HG02678 (cell line): ENCODE results near the gene KCNH4.
"Not testable (repeated sequence)": the region's sequence is repeated elsewhere in the genome, so short reads cannot be mapped to it uniquely, and the experiment has no call there.

Experiments
- ATAC-seq: cut with Tn5 transposase; IDR thresholded peaks from one replicate; pipeline ENCODE4 v1.9.1; 2021; ENCODE audit warnings: mild to moderate bottlenecking, moderate library complexity; ENCODE audit not compliant: unreplicated experiment

The KCNH4 gene

DNA sequence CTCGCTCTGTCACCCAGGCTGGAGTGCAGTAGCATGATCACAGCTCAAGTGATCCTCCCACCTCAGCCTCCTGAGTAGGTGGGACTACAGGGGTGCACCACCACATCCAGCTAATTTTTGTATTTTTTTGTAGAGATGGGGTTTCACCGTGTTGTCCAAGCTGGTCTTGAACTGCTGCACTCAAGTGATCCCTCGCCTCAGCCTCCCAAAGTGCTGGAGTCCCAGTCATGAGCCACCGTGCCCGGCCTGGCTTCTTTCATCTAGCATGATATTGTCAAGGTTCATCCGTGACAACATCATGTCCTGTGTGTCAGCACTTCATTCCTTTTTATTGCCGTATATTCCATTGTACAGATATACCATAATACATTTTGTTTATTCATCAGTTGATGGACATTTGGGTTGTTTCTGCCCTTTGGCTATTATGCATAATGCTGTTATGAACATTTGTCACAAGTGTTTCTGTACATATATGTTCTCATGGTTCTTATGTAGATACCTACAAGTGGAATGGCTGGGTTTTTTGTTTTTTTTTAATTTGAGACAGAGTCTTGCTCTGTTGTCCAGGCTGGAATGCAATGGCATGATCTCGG is 16.7 kb upstream of the KCNH4 start:
- no peak for ATAC-seq

DNA sequence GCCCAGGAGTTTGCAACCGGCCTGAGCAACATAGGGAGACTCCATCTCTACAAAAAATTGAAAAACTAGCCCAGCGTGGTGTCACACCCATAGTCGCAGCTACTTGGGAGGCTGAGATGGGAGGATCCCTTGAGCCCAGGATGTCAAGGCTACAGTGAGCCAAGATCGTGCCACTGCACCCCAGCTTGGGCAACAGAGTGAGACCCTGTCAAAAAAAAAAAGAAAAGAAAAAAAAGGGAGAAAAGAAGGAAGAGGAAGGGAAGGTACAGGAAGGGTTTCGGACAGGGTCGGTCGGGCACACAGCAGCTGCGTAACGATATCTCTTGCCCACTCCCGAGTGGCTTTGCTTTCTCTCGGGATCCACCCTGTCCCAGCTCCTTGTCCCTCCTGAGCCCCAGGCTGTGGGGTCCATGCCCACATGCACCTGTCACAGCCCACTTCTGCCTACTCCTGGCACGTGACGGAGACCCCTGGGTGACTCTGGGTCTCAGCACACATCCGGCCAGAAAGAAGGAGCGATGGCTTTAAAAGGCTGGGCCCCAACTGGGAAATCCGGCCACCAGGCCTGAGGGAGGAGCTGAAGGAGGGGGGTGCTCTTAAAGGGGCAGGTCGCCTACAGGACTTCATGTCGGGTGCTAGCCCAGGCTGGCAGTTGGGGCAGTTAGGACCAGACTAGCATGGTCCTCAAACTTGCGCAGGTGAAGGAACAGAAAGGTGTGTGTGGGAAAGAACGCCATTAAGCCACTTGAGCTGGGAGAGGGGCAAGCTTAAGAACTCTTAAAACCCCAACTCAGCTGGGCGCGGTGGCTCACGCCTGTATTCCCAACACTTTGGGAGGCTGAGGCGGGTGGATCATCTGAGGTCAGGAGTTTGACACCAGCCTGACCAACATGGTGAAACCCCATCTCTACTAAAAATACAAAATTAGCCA is 13.3 kb upstream of the KCNH4 start, which contains the start of gene GHDC:
Gene GHDC, minus strand, starts transcription at position 526 of the 931 bp plus-strand sequence. CDS start 913 bp downstream, outside the sequence.
- peak; percentile 95 for ATAC-seq

DNA sequence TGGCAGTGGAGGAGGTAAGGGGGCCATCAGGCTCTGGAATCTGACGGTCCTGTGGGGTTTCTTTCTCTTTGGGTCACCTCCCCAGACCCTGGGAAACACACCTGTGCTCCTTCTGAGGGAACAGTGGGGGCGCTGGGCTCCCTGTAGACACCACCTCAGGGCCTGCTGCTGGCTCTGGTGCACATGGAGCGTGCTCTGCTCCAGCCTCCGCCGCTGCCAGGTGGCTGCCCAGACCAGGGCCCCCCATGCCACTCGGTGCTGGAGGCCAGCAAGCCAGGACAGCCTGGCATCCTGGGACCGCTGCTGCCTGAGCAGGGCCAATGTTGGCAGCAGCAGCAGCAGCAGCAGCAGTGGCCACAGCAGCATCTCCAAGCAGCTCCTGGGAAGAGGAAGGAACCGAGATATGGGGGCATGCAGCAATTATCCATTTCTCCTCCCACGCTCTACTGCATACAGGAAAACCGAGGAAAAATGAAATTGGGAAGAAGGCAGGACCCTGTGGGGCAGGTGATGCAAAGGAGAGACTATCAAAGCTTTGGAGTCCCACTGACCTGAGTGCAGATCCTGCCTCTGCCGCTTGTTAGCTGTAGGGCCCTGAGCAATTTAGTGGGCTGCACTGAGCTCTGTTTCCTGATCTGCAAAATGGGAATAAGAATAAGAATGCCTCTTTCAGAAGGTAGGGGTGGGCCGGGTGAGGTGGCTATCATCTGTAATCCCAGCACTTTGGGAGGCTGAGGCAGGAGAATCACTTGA is 12.4 kb upstream of the KCNH4 start:
- ATAC-seq, result no peak

DNA sequence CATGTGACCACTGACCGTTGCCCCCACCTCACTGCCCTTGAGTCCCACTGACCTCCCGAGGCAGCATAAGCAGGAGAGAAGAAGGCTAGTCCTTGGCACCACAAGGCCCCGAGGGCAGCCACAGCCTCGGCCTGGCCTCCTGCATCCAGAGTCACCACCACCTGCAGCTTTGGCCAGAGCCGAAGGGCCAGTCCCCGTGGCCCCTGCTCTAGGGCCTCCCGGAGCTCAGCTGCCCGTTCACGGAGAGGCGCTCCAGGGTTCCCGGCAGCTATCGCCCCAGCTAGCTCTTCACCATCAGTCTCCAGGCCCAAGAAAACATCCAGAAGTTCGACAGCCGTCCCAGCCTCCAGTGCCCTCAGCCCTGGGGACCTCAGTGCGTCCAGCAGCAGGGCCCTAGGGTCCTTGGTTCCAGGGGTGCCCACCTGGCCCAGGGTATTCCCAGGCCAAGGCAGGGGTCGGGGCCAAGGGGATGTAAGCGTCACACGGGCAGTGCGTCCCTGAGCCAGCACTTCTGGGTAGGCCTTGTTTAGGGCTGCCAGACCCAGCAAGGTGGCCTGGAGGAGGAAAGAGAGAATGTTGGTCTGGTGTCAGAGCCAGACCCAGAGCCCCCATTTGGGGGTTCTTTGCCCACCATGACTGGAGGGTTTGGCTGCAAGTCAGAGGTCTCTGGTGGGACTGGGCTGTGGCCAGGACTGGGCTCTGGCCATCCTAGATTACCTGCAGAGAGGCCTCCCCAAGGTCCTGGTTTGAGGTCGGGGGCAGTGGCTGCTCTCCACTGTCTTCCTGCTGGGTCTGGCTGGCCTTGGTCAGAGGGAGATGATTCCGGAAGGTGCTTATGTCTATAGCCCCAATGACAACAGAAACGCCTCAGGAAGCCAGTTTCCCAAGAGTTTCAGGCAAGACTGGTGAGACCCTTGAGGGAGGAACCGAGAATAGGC is 11.5 kb upstream of the KCNH4 start:
- ATAC-seq, result no peak

DNA sequence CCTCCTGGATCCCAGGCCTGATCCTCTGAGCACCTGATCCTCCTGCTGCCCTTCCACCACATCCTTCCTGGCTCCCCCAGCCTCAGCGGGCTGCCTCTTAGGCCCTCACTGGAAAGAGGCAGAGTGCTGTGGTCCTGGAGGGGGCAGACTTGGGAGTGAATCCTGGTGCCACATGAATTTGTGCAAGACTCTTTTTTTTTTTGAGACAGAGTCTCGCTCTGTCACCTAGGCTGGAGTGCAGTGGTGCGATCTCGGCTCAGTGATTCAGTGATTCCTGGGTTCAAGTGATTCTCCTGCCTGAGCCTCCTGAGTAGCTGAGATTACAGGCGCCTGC is 10.3 kb upstream of the KCNH4 start:
- ATAC-seq, result no peak

DNA sequence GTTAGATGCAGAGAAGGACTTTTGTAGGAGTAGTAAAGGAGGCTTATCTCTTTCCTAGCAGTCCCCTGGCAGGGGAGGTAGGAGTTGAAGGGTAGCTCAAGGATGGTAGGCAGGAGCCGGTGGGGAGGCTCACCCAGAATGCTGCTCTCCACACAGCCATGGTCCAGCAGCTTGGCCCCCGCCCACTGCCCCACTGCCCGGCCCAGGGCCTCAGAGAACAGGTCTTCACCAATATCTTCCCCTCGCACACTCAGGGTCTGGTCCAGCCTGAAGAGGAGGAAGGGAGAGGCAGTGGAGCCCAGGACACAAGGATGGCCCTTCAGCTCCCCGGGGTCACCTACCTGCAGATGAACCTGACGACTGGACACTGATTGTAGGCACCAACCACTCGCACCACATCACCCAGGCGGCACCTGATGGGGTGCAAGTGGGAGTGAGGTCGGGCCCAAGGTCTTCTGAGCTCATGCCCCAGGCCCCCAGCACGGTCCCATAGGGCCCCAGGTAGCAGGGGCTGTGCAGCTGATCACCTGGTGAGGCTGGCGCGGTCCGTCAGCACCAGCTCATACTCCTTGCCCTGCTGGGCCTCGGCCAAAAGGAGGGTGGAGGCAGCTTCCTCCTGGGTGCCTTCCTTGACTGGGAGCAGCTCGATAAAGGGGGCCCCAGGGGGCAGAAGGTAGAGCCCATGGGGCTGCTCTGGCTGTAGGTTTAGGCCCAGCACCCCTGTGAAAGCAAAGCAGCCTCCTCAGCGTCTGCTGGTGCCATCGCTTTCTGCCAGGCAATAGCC is 9.7 kb upstream of the KCNH4 start:
- ATAC-seq, result no peak

DNA sequence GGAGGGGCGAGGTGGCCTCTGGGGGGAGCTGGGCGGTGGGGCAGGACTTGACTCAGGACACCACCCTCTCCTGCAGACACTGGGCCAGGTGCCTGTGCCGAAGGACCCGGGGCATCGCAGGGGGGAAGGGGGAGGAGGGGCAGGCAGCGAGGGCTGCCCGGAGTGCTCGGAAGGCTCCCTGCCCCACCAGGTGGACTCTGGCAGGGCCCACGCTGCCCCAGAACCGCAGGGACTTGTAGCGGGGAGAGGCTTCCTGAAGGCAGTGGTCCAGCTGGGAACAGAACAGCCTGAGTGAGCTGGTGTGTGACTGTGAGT is 8.7 kb upstream of the KCNH4 start:
- ATAC-seq, result no peak

DNA sequence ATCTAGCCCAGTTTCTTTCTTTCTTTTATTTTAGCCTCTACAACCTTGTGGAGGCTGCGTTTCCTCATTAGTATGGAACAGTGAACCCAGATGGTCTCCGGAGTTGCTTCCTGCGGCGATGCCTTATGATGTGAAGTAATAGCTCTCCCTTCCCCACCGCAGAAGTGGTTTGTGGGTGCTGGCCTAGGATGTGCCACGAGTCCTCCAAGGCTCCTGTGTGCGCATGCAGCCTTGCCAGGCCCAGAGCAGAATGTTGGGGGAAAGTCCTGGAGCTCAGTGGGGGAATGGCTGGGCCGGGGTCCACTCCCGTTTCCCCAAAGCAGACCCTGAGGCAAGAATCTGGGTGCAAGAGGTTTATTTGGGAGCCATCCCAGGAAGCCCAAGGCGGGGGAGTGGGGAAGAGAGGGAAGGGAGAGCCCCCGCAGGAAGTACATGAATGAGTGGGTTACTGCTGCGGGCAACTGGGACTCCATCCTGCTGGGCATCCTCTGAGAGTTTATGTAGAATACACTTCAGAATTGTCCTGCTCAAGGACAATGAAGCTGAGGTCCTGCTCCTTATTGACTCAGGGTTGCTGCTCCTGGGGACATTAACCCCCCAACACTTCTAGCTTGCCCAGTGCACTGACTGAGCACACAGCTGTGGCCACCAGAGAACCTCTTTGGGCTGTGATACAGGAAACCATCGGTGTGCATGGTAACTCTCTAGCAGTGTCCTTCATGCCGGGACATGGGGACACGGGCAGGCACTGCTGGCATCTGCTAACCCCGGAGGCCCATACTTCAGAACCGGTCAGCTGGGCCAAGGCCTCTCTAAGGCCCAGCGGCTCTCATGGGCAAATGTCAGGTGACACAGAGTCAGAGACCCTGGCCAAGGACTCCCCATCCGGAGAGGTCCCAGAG is 8.1 kb upstream of the KCNH4 start:
- no peak for ATAC-seq

DNA sequence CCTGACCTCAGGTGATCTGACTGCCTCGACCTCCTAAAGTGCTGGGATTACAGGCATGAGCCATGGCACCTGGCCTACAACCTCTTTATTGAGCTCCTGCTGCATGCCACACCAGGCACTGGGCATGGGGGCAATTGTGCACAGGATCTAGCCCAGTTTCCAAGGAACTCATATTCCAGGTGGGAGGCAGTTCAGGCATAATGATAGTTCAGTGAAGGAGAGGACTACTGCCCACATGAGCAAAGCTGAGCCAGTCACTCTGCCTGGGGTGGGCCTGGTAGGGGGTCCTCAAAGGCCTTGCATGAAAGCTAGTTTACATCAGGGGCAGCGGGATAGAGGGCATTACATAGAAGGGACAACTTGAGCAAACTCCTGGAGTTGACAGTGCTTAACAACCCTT is 6.9 kb upstream of the KCNH4 start:
- no peak for ATAC-seq

DNA sequence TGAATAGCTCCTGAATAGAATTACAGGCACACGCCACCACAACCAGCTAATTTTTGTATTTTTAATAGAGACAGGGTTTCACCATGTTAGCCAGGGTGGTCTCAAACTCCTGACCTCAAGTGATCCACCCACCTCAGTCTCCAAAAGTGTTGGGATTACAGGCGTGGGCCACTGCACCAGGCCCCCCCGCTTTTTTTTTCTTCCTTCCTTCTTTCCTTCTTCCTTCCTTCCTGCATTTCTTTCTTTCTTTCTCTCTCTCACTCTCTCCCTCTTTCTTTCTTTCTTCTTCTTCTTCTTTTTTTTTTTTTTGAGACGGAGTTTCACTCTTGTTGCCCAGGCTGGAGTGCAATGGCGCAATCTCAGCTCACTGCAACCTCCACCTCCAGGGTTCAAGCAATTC is 5.2 kb upstream of the KCNH4 start:
- ATAC-seq, result not testable (repeated sequence)

DNA sequence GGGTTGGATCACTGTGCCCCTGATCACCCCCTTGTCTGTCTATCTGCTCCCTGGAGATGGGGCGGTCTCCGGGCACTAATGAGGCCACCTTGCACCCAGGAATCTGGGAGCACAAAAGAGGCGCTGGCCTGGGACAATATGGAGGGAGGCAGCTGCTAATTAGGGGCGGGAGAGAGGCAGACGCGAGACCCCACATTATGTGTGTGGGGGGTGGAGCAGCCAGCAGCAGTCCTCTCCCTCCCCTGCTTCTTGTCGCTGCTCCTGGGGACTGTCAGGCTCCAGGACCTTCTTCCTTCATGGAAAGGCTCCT is 4.6 kb upstream of the KCNH4 start:
- no peak for ATAC-seq

DNA sequence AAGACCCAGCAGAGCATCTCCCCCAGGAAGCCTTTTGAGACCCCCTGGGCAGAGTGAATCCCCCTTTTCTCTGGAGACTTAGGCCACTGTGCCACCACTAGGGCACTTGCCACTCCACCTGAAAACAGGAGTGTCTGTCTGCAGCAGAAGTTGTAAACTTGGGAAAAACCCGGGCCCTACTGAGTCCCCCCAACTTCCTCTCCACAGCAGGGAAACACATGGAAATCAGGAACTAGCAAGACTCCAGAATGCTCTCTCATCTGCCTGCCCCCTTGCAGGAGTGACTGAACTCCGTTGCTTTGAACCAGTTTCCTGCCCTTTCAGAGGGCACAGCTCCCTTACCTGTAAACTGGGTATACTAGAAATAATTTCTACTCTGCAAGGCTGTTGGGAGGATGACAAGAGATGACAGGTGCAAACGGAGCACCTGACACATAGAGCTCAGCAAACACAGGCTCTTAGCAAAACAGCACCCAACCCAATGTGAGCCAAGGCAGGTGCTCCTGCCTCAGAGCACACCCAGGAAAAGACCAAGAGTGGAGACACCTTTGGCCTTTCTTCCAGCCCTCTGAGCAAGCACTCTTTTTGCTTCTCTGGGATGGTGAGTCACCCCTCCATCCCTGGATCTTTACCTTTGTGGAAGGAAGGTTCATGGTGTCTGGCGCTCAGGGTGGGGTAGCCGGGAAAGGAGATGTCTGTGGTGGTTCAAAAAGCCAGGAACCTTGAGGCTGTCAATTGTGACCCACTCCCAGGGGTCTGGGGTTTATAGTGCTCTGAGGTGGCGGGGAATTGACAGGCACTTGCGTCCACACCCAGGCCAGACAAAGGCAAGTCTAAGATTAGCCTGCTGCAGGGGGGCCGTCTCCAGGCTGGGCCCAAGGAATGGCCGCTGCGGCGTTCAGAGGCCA is 4.0 kb upstream of the KCNH4 start, which contains the start of gene HCRT:
Gene HCRT, minus strand, starts transcription at position 740 of the 908 bp plus-strand sequence. Its CDS starts 87 bp downstream, at position 653.
- ATAC-seq, result no peak

DNA sequence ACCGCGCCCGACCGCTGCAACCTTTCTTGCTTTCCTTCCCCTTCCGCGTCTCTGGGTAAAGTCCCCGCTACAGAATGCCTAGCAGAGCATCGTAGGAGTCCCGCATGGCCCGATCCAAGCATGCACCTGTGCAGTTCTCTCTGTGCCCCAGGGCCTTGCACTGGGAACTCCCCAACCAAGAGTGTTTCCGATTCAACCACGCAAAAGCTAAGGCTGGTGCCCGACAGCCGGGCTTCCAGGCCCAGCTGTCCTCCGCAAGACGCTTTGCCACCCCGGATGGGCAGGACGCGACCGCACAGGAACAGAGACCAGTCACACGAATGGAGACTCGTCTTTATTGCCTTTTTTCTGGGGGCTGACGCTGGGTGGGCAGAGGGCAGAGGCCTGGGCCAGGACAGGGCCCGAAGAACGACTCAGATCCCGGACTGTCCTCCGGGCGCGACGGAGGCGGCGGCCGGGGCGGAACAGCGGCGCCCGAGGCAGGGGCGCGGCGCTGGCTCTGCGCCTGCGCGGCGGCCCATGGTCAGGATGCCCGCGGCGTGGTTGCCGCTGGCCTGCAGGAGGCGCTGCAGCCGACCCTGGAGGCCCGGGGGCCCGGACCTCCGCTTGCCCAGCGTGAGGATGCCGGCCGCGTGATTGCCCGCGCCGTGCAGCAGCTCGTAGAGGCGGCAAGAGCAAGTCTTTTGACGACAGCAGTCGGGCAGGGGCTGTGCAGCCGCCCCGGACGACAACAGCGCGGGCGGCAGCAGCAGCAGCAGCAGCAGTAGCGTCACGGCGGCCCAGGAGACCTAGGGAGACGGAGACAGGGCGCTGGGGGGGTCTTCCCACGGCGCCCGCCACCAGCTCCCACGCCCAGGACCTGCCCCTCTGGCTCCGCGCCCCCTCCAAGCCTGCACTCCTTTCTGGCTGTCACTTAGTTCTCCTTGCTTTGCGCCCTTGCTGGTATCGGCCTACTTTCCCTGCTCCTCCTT is 3.1 kb upstream of the KCNH4 start:
- ATAC-seq, result peak; percentile 70

DNA sequence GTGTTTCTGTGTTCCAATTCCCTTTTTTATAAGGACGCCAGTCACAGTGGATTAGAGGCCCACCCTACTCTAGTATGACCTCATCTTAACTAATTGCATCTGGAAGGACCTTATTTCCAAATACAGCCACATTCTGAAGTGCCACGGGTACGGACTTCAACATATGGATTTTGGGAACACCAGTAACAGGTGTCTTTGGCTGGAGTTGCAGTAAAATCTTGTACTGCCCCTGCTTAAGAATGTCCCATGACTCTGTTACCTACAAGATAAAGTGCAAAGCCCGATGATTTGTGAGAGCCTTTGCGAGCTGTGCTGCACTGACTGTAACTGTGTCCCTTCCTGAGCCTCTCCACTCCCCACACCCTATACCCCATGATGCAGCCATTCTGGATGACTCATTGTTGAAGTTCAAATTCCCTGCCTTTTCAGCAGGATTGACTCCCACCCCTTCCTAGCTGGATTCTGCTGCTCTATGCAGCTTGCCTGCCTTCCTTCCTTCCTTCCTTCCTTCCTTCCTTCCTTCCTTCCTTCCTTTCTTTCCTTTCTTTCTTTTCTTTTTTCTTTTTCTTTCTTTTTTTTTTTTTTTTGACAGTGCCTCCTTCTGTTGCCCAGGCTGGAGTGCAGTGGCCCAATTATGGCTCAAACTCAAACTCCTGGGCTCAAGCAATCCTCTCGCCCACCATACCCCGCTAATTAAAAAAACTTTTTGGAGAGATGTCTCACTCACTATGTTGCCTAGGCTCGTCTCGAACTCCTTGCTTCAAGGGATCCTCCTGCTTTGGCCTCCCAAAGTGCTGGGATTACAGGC is 2.2 kb upstream of the KCNH4 start:
- no peak for ATAC-seq

DNA sequence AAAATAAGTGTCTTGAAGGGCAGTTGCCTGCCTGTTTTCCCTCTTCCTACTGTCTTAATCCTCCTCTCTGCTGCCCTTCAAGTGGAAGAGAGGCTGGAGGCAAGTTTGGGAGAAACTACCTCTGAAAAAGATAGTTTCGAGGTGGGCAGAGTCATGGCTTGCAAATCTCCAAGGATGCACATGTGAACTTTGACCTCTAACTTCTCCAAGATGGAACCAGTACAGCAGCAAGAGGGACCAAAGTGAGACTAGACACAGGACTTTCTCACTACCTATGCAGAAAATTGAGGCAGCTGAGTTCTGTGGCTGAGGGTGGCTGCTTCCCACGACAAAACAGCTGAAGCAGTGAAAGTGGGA is 887 bp upstream of the KCNH4 start:
- no peak for ATAC-seq

DNA sequence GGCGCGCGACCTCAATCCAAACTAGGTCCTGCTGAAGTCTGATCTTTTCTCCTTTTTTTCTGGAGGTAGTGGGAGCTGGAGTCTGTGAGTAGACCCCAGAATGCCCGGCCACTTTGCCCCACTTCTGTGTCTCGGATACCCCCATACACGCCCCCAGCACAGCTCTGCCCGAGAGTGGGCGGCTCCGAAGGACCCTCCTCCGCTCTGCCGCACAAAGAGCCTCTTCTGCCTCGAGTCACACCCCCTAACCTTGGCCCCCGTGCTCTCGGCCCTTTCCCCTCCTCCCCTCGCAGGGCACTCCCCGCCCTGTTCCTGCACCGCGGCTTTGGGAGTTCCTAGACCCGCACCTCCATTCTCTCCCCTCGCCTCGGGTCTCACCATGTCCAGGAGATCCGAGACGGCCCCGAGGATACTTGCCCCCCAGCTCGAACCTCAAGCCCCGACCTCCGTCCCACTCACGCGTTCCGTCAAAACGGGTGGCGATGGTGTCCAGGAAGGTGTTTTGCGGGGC is 476 bp downstream of the KCNH4 start:
- ATAC-seq, result no peak
